ENCODE data around the gene LAMB1. TPM values are rescaled to one million over a fixed set of nuclear protein-coding genes. Genes with fewer than 3 reads are reported as not detected.

Gene LAMB1
- total and polyA plus RNA-seq, 2 experiments from 2014 or later: 31.8 to 34.0 TPM

DNA sequence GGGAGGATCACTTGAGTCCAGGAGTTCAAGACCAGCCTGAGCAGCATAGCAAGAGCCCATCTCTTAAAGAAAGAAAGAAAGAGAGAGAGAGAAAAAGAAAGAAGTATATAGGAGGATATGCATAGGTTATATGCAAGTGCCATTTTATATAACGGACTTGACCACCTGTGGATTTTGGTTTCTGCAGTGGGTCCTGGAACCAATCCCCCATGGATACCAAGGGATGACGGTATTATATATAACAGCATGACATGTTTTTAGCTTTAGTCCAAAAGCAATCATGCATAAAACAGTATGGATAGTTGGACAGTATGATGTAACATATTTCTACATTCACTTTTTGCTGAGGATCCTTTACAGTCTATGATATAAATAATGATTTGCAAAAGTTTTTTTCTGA, 66.6 kb downstream of the LAMB1 start:
- no peak overlapping the region for H3K27ac ChIP-seq

DNA sequence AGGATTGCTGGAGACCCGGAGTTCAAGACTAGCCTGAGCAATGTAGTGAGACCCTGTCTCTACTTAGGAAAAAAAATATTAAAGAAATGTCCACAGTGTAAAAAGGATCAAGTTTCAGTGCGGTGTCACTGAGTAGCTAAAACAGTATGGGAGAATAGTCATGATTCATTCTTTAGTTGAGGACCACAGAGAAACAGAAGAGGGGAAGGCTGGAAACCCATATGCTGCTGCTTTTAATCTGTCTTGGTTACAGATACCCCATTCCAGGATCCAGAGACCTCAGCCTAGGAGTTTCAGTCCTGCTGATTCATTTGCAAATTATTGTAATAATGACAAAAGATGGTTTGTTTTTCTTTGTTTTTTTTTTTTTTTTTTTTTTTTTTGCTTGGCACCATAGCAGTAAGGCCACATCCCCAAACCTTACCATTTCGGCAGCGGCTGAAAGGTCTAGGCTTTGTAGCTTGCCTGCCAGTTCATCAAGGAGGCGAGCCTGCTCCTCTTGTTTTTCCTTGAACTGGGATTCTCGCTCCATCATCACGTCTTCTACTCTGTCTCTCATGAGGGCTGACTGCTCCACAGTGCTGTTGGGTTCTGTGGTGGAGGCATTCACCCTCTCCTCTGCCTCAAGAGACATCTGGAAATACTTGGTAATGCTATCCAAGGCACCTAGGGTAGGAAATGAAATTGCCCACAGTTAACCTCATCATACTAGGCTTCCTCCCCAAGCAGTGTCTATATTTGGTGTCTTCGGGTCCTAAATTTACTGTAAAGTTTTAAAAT, 67.8 kb downstream of the LAMB1 start:
- no peak for DNase-seq (ENCODE audit: low read depth in 1 of 2, low spot score in 1 of 2)
- no peak overlapping the region for H3K27ac ChIP-seq
- peaks cover 19% of the 10 kb centered on the region for H3K4me1 ChIP-seq (ENCODE audit: low read depth)
- TF ChIP-seq, protein P1, sequence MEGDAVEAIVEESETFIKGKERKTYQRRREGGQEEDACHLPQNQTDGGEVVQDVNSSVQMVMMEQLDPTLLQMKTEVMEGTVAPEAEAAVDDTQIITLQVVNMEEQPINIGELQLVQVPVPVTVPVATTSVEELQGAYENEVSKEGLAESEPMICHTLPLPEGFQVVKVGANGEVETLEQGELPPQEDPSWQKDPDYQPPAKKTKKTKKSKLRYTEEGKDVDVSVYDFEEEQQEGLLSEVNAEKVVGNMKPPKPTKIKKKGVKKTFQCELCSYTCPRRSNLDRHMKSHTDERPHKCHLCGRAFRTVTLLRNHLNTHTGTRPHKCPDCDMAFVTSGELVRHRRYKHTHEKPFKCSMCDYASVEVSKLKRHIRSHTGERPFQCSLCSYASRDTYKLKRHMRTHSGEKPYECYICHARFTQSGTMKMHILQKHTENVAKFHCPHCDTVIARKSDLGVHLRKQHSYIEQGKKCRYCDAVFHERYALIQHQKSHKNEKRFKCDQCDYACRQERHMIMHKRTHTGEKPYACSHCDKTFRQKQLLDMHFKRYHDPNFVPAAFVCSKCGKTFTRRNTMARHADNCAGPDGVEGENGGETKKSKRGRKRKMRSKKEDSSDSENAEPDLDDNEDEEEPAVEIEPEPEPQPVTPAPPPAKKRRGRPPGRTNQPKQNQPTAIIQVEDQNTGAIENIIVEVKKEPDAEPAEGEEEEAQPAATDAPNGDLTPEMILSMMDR (IDR thresholded peaks at IDR 0.05; ENCODE audit: low read depth, low read length): no peak
- H3K27me3 ChIP-seq: no peaks in the 10 kb centered on the region
- peaks cover 9% of the 10 kb centered on the region for H3K36me3 ChIP-seq
- no peaks in the 10 kb centered on the region for H3K9me3 ChIP-seq (ENCODE audit: low read depth)
- no peak overlapping the region for H3K4me3 ChIP-seq

More for the DNA sequence above, 66.6 kb downstream of the LAMB1 start:
- Histone ChIP-seq H3K4me1 (ENCODE audit: low read depth) (peaks cover 19% of the 10 kb centered on the region), H3K4me3 (no peak overlapping the region), H3K27me3 (no peaks in the 10 kb centered on the region), H3K36me3 (no peaks in the 10 kb centered on the region), H3K9me3 (ENCODE audit: low read depth) (no peaks in the 10 kb centered on the region)
- DNase-seq (ENCODE audit: low read depth in 1 of 2, low spot score in 1 of 2): no peak
- TF ChIP-seq, protein P1 (IDR thresholded peaks at IDR 0.05; ENCODE audit: low read depth, low read length): no peak

DNA sequence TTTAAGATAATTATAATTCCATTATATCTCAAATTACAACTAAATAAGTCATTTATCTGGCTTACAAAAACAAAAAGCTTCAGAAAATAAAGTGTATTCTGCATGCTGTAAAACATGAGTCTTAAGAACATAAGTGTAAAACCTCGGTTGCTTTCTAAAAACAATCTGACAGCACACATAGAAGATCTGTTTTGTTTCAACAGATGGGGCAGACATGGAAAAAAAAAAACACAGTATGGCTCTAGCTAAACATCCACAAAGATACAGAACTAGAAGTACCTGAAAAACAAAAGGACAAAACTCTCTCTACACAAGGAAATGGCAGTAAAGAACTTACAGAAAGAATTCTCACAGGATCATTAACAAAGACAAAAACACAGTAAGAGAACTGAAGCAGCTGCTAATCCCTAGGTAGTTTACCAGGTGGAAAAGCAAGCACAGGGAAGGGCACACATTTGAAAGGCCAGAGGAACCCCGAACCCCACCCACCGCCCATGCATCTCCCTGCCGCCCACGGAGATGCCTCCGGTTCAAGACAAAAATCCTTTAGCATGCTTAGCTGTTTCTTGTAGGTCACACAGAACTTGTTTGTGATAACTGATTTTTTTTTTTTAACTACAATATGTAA, 69.5 kb downstream of the LAMB1 start:
- TF ChIP-seq, protein P1 (IDR thresholded peaks at IDR 0.05; ENCODE audit: low read depth, low read length): no peak
- peaks cover 19% of the 10 kb centered on the region for H3K4me1 ChIP-seq (ENCODE audit: low read depth)
- no peaks in the 10 kb centered on the region for H3K9me3 ChIP-seq (ENCODE audit: low read depth)
- H3K4me3 ChIP-seq: no peak overlapping the region
- H3K36me3 ChIP-seq: peaks cover 13% of the 10 kb centered on the region
- DNase-seq (ENCODE audit: low read depth in 1 of 2, low spot score in 1 of 2): no peak
- no peaks in the 10 kb centered on the region for H3K27me3 ChIP-seq
- H3K27ac ChIP-seq: peak overlapping the region; percentile 16

DNA sequence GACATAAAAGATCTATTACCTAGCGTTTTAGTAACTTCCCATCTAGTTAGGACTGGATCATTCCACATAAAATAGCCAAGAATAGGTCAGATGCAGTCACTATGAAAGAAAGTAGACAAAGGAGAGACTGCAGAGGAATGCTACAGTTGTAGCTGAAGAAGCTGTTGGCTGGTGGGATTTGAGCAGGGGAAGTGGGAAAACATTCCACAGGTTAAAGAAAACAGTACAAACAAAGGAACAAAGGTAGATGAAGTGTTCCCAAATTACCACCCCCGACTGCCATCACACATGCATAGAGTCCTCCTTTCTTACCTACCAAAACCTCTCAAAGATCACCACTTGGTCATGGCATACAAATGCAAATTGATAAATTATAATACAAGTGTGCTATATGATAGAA, 70.2 kb downstream of the LAMB1 start:
- Histone ChIP-seq H3K4me1 (ENCODE audit: low read depth) (peaks cover 19% of the 10 kb centered on the region), H3K4me3 (no peak overlapping the region)
- TF ChIP-seq, protein P1 (IDR thresholded peaks at IDR 0.05; ENCODE audit: low read depth, low read length): no peak

DNA sequence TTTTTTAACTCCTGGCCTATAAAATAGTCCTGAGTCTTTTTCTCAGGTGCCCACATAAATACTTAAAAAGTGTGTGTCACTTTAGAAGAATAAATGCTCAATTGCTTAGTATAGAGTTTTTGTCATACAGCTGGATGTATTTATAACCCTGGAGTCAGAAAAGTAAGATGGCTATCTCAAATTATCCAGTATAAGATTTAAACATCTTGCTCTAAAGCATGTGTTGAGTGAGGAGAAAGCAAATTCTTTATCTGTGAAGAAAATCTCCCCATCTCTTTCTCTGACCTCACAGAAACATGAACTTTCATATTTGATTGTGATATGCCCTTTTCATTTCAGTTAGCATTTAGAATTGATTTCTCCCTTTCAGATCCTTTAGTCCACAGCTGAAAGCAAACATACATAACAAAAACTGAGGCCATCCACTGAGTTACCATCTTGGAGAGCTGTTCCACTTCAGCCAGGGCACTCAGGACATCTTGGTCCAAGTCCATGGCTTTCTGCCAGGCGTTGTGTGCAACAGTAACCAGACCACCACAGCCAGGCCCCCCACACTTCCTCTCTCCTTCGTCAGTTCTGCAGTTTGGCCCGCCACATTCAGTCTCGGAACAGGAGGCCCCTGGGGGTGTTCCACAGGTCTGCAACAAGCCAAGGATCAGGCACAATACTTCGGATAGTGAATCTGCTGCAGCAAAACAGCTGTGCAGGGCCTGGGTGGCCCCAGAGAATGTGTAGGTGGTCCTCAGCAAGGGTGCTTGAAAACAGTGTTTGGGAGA, 71.0 kb downstream of the LAMB1 start:
- no peak overlapping the region for H3K4me3 ChIP-seq
- no peaks in the 10 kb centered on the region for H3K9me3 ChIP-seq (ENCODE audit: low read depth)
- H3K4me1 ChIP-seq (ENCODE audit: low read depth): peaks cover 19% of the 10 kb centered on the region
- H3K36me3 ChIP-seq: peaks cover 22% of the 10 kb centered on the region
- no peaks in the 10 kb centered on the region for H3K27me3 ChIP-seq
- TF ChIP-seq, protein P1 (IDR thresholded peaks at IDR 0.05; ENCODE audit: low read depth, low read length): no peak
- peak in 1 of 2 donors; percentile 72 for DNase-seq (ENCODE audit: low read depth in 1 of 2, low spot score in 1 of 2)
- H3K27ac ChIP-seq: no peak overlapping the region

More for the DNA sequence above, 70.2 kb downstream of the LAMB1 start:
- DNase-seq (ENCODE audit: low read depth in 1 of 2, low spot score in 1 of 2): no peak
- Histone ChIP-seq H3K27me3 (no peaks in the 10 kb centered on the region), H3K27ac (peak overlapping the region; percentile 16), H3K36me3 (peaks cover 13% of the 10 kb centered on the region), H3K9me3 (ENCODE audit: low read depth) (no peaks in the 10 kb centered on the region)

All from cardiac muscle cell (in vitro differentiated cells and primary cell).